ENCODE results near the gene EXOSC5. TPM values are rescaled to one million over a fixed set of nuclear protein-coding genes. Genes with fewer than 3 reads are reported as not detected.
A peak's percentile ranks its signal among the peaks of the same experiment; 100 is the strongest.
"Not testable (repeated sequence)": the region's sequence is repeated elsewhere in the genome, so short reads cannot be mapped to it uniquely, and the experiment has no call there.

Gene EXOSC5
- total RNA-seq = 10 to 100 TPM; 20.9 to 25.9 TPM

DNA sequence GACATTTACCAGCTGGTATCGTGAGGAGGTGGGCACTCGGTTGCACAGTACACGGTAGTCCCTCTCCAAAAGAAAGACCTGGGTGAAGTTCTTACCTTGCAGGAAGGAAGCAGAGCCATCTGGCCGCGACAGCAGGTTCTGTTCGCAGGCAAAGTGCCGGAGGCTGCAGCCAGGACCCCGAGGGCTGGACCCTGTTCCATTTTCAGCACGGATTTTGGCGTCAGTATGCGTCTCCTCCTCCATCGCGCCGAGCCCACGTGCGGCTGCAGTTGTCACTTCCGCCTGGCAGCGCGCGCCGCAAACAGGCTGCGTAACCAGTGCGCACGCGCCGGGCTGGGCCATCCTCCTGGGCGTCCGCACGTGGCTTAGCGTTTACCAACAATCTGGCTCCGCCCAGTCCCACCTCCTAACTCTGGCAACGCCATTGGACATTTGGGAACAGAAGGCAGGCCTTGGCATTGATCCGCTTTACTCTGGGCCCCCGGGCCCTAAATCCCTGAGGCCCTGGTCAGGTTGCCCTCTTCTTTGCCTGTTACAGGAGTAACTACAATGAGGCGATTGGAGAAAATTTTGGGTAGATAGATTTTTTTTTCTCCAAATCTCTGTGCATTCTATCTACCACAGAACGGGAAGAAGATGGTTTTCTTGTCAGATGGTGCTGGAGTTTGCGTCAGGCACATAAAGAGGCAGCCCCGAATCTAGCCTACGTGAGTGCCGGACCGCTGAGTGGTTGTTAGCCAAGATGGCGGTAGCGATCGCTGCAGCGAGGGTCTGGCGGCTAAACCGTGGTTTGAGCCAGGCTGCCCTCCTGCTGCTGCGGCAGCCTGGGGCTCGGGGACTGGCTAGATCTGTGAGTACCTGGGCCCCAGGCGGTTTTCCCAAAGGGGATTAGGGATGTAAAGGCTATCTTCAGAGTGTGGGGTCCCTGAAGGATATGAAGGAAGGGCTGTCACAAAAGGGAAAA lies at the start of gene EXOSC5, which contains the start of gene BCKDHA:
Gene EXOSC5 (minus strand): TSS at position 274 of the 964 bp plus-strand sequence. CDS start 31 bp downstream, at position 243.
Gene BCKDHA (plus strand): TSS at position 733 of the 964 bp plus-strand sequence. CDS start 10 bp downstream, at position 743.
- Mint-ChIP-seq H3K27ac (peak within 1 kb of the TSS; percentile 98), H3K36me3 (peaks cover 6% of the 10 kb centered on the region), H3K27me3 (no peaks in the 10 kb centered on the region), H3K4me1 (peaks cover 26% of the 10 kb centered on the region), H3K4me3 (peak within 1 kb of the TSS; percentile 97), H3K9me3 (no peaks in the 10 kb centered on the region)
- POLR2A ChIA-PET = interaction anchor here (0.7 kb wide), 1 partner anchor 34 kb away, joined by 4 read pairs; the partner anchor contains the start of gene B9D2
- ATAC-seq (ENCODE audit: low read depth) (peak; percentile 99), DNase-seq (peak; percentile 98)

- no peak for ATAC-seq (ENCODE audit: low read depth)
- POLR2A ChIA-PET = no interaction called here
- no peaks in the 10 kb centered on the region for H3K36me3 Mint-ChIP-seq
- H3K27ac Mint-ChIP-seq = no peak overlapping the region
- H3K9me3 Mint-ChIP-seq = no peaks in the 10 kb centered on the region
- no peak overlapping the region for H3K4me3 Mint-ChIP-seq
- peaks cover 14% of the 10 kb centered on the region for H3K27me3 Mint-ChIP-seq
- peaks cover 9% of the 10 kb centered on the region for H3K4me1 Mint-ChIP-seq
- peak; percentile 16 for DNase-seq
These were observed 48.4 kb upstream of the EXOSC5 start for GRCh38 chr19:41445575-41445974.

- Mint-ChIP-seq H3K27me3 (peaks cover 14% of the 10 kb centered on the region), H3K9me3 (no peaks in the 10 kb centered on the region), H3K27ac (no peak overlapping the region), H3K4me1 (peaks cover 4% of the 10 kb centered on the region), H3K4me3 (no peak overlapping the region), H3K36me3 (no peaks in the 10 kb centered on the region)
- DNase-seq (peak; percentile 21), ATAC-seq (ENCODE audit: low read depth) (no peak)
- POLR2A ChIA-PET = no interaction called here
These were observed 46.8 kb upstream of the EXOSC5 start for GRCh38 chr19:41443813-41444455.

DNA sequence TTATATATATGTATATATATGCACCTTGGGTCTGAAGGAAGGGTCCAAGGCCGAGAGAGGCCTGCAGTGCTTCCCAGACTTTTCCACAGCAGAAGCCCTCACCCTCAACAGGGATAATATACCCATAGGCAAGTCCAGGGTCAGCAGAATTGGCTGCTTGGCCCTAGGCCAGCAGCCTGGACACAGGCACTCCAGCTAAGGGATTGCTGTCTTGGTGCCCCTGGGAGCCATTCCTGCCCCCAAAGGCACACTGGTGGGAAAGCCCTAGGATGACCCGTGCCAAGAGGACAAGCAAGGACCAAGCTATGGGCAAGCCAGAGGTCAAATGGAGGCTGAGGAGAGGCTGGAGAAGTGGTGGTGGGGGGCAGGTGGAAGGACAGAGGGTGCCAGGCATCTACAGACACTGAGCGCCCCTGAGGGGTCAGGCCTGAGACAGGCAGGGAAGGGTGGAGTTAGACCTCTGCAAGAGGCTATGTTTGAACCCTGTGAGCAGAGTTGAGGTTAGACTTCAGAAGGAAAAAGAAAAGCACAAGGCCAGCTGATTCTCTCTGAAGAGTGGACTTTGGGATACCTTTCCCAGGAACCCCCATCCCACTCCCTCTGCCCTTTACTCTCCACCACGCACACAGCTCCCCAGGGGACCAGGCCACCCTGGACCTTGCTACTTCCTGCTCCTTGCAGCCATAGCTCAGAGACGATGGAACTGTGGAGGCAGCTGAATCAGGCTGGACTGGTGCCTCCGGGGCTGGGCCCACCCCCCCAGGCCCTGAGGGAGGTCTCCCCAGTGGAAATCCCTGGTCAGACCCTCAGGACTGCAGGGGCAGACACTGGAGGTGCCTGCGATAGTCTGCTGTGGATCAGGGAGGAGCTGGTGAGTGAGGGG lies 45.6 kb upstream of the EXOSC5 start, which contains the start of gene ERICH4:
Gene ERICH4 (plus strand): TSS at position 684 of the 883 bp plus-strand sequence. CDS start 14 bp downstream, at position 698.
- no peak for ATAC-seq (ENCODE audit: low read depth)
- POLR2A ChIA-PET = no interaction called here
- Mint-ChIP-seq H3K4me3 (no peak within 1 kb of the TSS), H3K36me3 (no peaks in the 10 kb centered on the region), H3K27me3 (peaks cover 7% of the 10 kb centered on the region), H3K27ac (peak within 1 kb of the TSS; percentile 9), H3K4me1 (peaks cover 9% of the 10 kb centered on the region), H3K9me3 (no peaks in the 10 kb centered on the region)
- peak; percentile 22 for DNase-seq

GRCh38 chr19:41441321-41441945 lies 44.3 kb upstream of the EXOSC5 start:
- Mint-ChIP-seq H3K4me1 (peaks cover 12% of the 10 kb centered on the region), H3K27me3 (peaks cover 5% of the 10 kb centered on the region), H3K36me3 (no peaks in the 10 kb centered on the region), H3K27ac (peak overlapping the region; percentile 47), H3K9me3 (no peaks in the 10 kb centered on the region), H3K4me3 (no peak overlapping the region)
- DNase-seq (peak; percentile 26), ATAC-seq (ENCODE audit: low read depth) (no peak)
- POLR2A ChIA-PET = no interaction called here

DNA sequence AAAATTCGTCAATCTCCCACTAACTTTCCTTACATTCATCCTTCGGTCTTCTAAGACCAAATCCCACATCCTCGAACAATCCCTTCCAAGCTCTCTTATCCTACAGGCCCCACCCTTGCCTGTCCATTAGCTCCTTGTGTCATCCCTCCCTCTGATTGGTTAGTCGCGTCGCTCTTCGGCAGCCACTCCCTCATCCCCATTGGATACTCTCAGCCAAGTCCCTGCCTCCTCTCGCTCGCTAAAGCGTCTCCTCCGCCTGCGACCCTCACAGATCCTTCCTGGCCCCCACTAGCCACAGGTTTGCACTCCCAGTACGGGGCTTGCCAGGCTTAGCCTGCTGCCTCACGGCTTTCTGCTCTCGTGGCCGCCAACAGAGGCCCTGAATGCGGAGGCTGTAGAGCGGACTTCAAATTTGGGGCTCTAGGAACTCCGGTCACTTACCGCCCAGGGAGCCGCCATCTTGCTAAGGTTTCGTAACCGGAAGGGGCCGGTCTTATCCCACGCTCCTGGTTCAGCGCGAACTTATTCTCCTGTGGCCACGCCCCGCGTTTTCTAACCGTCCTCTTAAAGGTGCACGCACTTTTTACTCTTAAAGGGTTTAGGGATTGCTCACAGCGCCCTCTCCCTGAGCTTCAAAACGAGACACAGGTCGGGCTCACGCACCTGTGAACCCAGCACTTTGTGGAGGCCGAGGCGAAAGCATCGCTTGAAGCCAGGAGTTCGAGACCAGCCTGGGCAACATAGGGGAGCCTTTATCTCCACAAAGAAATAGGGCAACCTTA lies 42.5 kb upstream of the EXOSC5 start, which contains the start of gene DMAC2:
Gene DMAC2 (minus strand): TSS at position 472 of the 782 bp plus-strand sequence. CDS start 13 bp downstream, at position 459.
- peaks cover 12% of the 10 kb centered on the region for H3K4me1 Mint-ChIP-seq
- H3K4me3 Mint-ChIP-seq = no peak within 1 kb of the TSS
- ATAC-seq (ENCODE audit: low read depth) (peak; percentile 96), DNase-seq (peak; percentile 89)
- peaks cover 3% of the 10 kb centered on the region for H3K27me3 Mint-ChIP-seq
- no peaks in the 10 kb centered on the region for H3K9me3 Mint-ChIP-seq
- H3K36me3 Mint-ChIP-seq = no peaks in the 10 kb centered on the region
- POLR2A ChIA-PET = interaction anchor here (0.5 to 2.4 kb wide), 16 partner anchors 8 to 689 kb away, joined by 3 to 24 read pairs (median 5); partner anchors contain the start of genes ACTMAP, B3GNT8, B9D2 and CEACAM21
- peak within 1 kb of the TSS; percentile 47 for H3K27ac Mint-ChIP-seq

DNA sequence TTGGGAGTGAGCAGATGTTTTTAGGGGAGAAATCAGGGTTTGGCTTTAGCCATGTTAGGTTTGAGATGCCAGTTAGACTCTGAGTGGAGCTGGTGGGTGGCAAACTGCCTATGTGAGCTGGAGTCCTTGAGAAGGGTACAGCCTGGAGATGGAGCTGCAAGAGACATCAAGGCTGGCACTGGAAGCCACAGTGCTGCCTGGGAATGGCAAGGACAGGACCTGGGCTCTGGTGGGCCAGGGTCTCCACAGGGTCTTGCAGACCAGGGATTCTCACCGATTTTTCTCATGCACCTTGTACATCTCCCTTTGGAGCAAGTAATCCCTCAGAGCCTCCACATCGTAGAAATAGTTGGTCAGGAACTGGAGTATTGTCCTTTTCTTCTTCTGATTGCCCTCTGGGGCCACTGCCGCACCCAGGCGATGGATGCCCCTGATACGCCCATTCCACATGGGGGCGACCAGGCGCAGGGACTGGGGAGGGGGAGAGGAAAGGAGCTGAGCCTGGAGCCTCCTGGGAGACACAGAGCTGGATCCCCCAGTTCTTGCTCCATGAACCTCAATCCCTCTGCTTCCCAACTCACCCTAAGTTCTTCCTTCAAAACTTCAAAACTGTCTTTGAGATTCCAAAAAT lies 40.9 kb upstream of the EXOSC5 start:
- peak; percentile 19 for DNase-seq
- H3K4me3 Mint-ChIP-seq = no peak overlapping the region
- ATAC-seq (ENCODE audit: low read depth) = no peak
- peaks cover 2% of the 10 kb centered on the region for H3K36me3 Mint-ChIP-seq
- peaks cover 14% of the 10 kb centered on the region for H3K4me1 Mint-ChIP-seq
- POLR2A ChIA-PET = interaction anchor here (1.1 to 2.4 kb wide), 4 partner anchors 9 to 92 kb away, joined by 3 to 24 read pairs (median 10); partner anchors contain the start of gene B3GNT8
- no peaks in the 10 kb centered on the region for H3K9me3 Mint-ChIP-seq
- no peaks in the 10 kb centered on the region for H3K27me3 Mint-ChIP-seq
- no peak overlapping the region for H3K27ac Mint-ChIP-seq

DNA sequence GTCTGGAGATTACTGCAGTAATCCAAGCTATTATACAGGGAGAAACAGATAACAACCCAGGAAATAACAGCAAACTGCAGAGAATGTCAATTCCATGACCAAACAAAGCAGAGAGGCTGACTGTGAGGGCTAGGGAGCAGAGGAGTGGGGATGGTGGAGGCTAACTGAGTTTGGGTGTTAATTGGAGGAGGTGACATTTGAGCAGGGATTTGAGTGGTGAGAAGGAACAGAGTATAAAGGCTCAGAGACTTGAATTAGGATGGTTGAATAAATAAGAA lies 39.5 kb upstream of the EXOSC5 start:
- POLR2A ChIA-PET = no interaction called here
- no peak overlapping the region for H3K27ac Mint-ChIP-seq
- H3K4me3 Mint-ChIP-seq = no peak overlapping the region
- H3K27me3 Mint-ChIP-seq = no peaks in the 10 kb centered on the region
- H3K36me3 Mint-ChIP-seq = peaks cover 7% of the 10 kb centered on the region
- no peaks in the 10 kb centered on the region for H3K9me3 Mint-ChIP-seq
- ATAC-seq (ENCODE audit: low read depth) (no peak), DNase-seq (no peak)
- peaks cover 18% of the 10 kb centered on the region for H3K4me1 Mint-ChIP-seq

GRCh38 chr19:41435936-41436673 lies 38.9 kb upstream of the EXOSC5 start:
- no peak overlapping the region for H3K27ac Mint-ChIP-seq

GRCh38 chr19:41435376-41435775 lies 38.2 kb upstream of the EXOSC5 start:
- ATAC-seq (ENCODE audit: low read depth); H3K27ac Mint-ChIP-seq; H3K36me3 Mint-ChIP-seq; H3K4me3 Mint-ChIP-seq; H3K27me3 Mint-ChIP-seq; DNase-seq; H3K9me3 Mint-ChIP-seq: not testable (repeated sequence)
- peaks cover 19% of the 10 kb centered on the region for H3K4me1 Mint-ChIP-seq
- POLR2A ChIA-PET = interaction anchor here (0.6 kb wide), 2 partner anchors 96 to 522 kb away, joined by 3 read pairs; no protein-coding TSS in a partner anchor

More at GRCh38 chr19:41435936-41436673, 38.9 kb upstream of the EXOSC5 start:
- Mint-ChIP-seq H3K9me3 (no peaks in the 10 kb centered on the region), H3K27me3 (no peaks in the 10 kb centered on the region), H3K4me3 (no peak overlapping the region), H3K36me3 (peaks cover 7% of the 10 kb centered on the region), H3K4me1 (peaks cover 18% of the 10 kb centered on the region)
- POLR2A ChIA-PET = interaction anchor here (0.6 kb wide), 1 partner anchor 96 kb away, joined by 3 read pairs; no protein-coding TSS in a partner anchor
- ATAC-seq (ENCODE audit: low read depth) = no peak
- no peak for DNase-seq

DNA sequence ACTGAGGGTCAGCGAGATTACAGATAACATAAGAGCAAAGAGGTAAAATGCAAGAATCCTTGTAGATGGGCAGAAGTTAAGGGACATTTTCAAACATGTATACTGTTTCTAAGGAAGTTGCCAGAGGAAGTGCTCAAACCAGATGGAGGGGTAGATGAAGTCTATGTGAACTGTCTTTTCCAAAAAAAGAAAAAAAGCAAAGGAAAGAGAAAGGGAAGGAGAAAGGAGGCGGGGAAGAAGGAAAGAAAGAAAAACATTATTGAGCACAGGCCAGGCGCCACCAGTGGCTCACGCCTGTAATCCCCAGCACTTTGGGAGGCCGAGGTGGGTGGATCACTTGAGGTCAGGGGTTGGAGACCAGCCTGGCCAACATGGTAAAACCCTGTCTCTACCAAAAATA lies 37.3 kb upstream of the EXOSC5 start:
- ATAC-seq (ENCODE audit: low read depth) (no peak), DNase-seq (no peak)
- no peaks in the 10 kb centered on the region for H3K27me3 Mint-ChIP-seq
- H3K36me3 Mint-ChIP-seq = peaks cover 7% of the 10 kb centered on the region
- H3K4me1 Mint-ChIP-seq = peaks cover 16% of the 10 kb centered on the region
- H3K4me3 Mint-ChIP-seq = no peak overlapping the region
- no peaks in the 10 kb centered on the region for H3K9me3 Mint-ChIP-seq
- H3K27ac Mint-ChIP-seq = peak overlapping the region; percentile 71
- POLR2A ChIA-PET = no interaction called here

All from activated naive CD8-positive, alpha-beta T cell treated with anti-CD3 and anti-CD28 coated beads, Interleukin-2, amount 10 ng/mL, durations not matched to agents 7 days and 5 days (primary cell).